Panc1 (cell line): ENCODE data around the gene FZD7.

Experiments used
- POLR2AphosphoS5 ChIP-seq: IDR thresholded peaks from 2 replicates; pipeline ENCODE4 v1.6.1; 2012; ENCODE audit warnings: mild to moderate bottlenecking, low read depth, low read length, moderate library complexity
- SIN3A ChIP-seq: IDR thresholded peaks from 2 replicates; pipeline ENCODE4 v1.6.1; 2012; ENCODE audit warnings: low read depth, mild to moderate bottlenecking, low read length, moderate library complexity, borderline replicate concordance; ENCODE audit not compliant: insufficient read depth
- TCF7L2 ChIP-seq: IDR thresholded peaks from 2 replicates; pipeline ENCODE4 v1.6.1; 2011; ENCODE audit warnings: mild to moderate bottlenecking, low read depth, low read length, inconsistent platforms
- TF ChIP-seq, protein P1 (sequence below): fragments of 450-650 bp; IDR thresholded peaks from 2 replicates; pipeline ENCODE4 v1.5.1; 2017; ENCODE audit warnings: mild to moderate bottlenecking
- TF ChIP-seq, protein P2 (sequence below), 2 experiments: IDR thresholded peaks; 2 replicates each; pipeline ENCODE4 v1.6.1; 2011 to 2012; ENCODE audit warnings: low read depth in 2 of 2, control low read depth in 1 of 2, low read length in 1 of 2, mild to moderate bottlenecking in 1 of 2, moderate library complexity in 1 of 2; ENCODE audit not compliant: insufficient read depth in 1 of 2

DNA sequence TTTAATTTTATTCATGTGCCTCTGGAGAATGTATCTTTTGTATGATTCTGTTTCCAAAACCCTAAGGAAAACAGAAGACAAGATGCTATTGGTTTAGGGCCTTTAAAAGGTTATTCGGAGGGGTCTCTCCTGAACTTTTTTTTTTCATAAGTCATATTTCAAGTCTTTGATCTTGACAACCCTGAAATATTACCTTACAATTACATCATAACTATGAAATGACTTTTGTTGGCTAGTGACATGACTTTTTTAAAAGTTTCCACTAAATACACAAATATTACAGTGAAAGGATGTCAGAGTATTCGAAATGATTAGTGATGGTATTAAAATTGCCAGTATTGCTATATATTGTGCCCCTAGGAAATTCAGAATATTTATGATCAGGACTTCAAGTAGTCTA lies 31.8 kb upstream of the FZD7 start:
- TF ChIP-seq, protein P1, sequence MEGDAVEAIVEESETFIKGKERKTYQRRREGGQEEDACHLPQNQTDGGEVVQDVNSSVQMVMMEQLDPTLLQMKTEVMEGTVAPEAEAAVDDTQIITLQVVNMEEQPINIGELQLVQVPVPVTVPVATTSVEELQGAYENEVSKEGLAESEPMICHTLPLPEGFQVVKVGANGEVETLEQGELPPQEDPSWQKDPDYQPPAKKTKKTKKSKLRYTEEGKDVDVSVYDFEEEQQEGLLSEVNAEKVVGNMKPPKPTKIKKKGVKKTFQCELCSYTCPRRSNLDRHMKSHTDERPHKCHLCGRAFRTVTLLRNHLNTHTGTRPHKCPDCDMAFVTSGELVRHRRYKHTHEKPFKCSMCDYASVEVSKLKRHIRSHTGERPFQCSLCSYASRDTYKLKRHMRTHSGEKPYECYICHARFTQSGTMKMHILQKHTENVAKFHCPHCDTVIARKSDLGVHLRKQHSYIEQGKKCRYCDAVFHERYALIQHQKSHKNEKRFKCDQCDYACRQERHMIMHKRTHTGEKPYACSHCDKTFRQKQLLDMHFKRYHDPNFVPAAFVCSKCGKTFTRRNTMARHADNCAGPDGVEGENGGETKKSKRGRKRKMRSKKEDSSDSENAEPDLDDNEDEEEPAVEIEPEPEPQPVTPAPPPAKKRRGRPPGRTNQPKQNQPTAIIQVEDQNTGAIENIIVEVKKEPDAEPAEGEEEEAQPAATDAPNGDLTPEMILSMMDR = no peak
- TF ChIP-seq, protein P2, sequence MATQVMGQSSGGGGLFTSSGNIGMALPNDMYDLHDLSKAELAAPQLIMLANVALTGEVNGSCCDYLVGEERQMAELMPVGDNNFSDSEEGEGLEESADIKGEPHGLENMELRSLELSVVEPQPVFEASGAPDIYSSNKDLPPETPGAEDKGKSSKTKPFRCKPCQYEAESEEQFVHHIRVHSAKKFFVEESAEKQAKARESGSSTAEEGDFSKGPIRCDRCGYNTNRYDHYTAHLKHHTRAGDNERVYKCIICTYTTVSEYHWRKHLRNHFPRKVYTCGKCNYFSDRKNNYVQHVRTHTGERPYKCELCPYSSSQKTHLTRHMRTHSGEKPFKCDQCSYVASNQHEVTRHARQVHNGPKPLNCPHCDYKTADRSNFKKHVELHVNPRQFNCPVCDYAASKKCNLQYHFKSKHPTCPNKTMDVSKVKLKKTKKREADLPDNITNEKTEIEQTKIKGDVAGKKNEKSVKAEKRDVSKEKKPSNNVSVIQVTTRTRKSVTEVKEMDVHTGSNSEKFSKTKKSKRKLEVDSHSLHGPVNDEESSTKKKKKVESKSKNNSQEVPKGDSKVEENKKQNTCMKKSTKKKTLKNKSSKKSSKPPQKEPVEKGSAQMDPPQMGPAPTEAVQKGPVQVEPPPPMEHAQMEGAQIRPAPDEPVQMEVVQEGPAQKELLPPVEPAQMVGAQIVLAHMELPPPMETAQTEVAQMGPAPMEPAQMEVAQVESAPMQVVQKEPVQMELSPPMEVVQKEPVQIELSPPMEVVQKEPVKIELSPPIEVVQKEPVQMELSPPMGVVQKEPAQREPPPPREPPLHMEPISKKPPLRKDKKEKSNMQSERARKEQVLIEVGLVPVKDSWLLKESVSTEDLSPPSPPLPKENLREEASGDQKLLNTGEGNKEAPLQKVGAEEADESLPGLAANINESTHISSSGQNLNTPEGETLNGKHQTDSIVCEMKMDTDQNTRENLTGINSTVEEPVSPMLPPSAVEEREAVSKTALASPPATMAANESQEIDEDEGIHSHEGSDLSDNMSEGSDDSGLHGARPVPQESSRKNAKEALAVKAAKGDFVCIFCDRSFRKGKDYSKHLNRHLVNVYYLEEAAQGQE (IDR thresholded peaks at IDR 0.05; ENCODE audit: insufficient read depth in 1 of 2, low read depth in 2 of 2, low read length in 1 of 2) = no peak
- TF ChIP-seq POLR2AphosphoS5 (no peak), SIN3A (no peak), TCF7L2 (no peak)
